Nucleus accumbens (tissue), 56 donors: ENCODE measurements around the gene SUMO2.
A peak's percentile ranks its signal among the peaks of the same experiment; 100 is the strongest.
"Not testable (repeated sequence)": the region's sequence is repeated elsewhere in the genome, so short reads cannot be mapped to it uniquely, and the experiment has no call there.

Experiments used
- DNase-seq, 56 donors: peaks; one replicate each; lab custom pipeline; 2025; lab: John Stamatoyannopoulos, UW

SUMO2 gene

DNA sequence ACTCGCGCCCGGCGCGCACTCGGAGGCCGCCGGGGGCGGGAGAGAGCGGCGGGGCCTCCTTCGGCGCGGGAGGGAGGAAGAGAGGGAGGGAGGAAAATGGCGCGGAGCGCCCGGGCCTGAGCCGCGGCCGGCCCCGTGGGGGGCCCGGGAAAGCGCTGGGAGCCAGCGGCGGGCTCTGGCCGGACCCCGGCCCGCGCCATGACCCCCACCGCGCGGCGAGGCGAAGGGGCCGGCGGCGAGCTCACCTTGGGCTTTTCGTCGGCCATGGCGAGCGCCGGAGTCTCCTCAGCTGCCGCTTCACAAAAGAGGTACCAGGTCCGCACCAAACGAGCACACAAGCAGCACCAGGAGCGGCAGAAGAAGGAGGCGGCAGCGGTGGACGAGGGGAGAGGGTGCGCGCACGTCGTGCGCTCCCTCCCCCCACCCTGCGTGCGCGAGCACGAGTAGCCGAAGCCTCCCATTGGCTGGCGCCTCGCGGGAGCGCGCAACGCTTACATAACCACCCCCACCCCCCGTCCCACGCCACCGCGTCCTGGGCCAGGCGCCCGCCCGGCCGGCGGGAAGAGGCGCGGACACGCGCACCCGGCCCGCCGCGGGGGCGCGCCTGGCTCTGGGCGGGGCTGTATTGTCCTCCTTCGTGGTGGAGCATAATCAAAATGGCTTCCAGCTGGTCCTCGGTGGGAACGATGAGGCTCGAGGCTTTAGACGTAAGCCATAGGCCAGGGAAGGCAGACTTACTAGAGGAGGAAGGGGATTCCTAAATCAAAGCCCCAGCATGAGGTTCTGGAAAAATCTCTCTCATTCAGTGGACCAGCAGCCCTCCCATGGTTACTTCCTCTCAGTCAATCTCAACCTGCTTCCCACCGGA lies at the start of gene SUMO2:
SUMO2 (minus strand) TSS at position 391 of the 868 bp plus-strand sequence; CDS start at position 266, 125 bp downstream.
- peak in 55 of 56 donors; percentile 42 to 93 (median 85) for DNase-seq

GRCh38 chr17:75231741-75232464 lies 49.1 kb upstream of the SUMO2 start:
- no peak for DNase-seq

DNA sequence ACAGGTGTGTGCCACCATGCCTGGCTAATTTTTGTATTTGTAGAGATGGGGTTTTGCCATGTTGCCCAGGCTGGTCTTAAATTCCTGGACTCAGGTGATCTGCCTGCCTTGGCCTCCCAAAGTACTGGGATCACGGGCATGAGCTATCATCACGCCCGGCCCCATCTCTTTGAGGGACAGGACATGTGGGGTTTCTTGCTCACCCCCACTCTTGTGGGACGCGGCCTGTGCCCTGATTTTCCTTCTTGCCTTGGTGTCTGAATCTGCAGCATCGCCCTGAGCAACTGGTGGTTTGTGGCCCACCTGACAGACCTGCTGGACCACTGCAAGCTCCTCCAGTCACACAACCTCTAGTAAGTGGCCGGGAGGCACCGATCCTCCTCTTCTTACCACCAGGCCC lies 48.3 kb upstream of the SUMO2 start:
- DNase-seq: no peak

DNA sequence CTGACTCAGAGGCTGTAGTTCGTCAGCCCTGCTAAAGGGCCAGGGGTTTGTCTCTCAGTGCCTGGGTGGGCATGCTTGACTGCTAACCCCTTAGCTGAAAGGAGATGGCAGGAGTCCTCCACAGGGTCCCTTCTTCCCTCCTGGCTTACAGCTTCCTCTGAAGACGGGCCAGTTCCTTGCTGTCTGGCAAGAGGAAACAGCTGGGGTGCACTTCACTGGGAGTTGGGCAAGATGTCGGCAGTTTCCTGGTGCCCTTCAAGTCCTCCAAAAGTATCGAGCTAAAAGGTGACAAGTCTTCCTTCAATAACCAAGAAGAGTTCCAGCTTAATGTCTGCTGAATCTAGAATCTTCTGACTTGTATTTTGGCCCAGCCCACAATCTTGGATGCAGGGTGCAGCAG lies 46.1 kb upstream of the SUMO2 start:
- DNase-seq: peak in 1 of 56 donors; percentile 24

- peak in 3 of 56 donors; percentile 5 to 26 (median 16) for DNase-seq
Observed at GRCh38 chr17:75228305-75228704, 45.5 kb upstream of the SUMO2 start.

DNA sequence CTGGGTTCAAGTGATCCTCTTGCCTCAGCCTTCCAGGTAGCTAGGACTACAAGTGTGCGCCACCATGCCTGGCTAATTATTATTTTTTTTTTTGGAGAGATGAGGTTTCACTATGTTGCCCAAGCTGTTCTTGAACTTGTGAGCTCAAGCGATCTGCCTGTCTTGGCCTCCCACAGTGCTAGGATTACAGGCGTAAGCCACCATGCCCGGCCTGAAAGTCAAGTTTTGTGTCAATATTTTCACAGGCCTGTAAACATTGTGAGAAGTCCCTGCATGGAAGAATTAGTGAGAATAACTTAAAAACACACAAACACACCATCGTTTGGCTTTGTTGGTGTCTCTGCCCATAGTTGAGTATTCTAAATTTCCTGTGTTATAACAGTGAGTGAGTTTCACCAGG lies 45.0 kb upstream of the SUMO2 start:
- DNase-seq: no peak

GRCh38 chr17:75225016-75225415 lies 42.3 kb upstream of the SUMO2 start:
- DNase-seq: no peak

- no peak for DNase-seq
Observed at GRCh38 chr17:75219815-75220214, 37.1 kb upstream of the SUMO2 start.

DNA sequence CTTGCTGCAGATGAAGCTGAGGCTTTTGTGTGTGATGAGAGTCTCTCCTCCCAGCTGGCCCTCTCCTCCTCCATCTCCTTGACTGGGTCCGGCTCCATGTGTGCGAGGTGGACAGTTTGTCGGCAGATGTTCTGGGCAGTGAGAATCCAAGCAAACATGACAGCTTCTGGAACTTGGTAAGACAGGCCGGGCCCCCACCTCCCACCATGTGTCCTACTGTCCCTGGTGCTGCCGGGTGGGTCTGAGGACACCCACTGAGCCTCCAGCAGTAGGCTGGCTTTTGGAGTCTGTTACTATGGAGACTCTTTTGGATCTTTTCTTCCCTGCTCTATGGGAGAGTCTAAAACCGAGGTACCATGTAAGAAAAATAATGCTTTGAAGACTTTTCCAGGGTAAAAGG lies 35.4 kb upstream of the SUMO2 start:
- DNase-seq: no peak

DNA sequence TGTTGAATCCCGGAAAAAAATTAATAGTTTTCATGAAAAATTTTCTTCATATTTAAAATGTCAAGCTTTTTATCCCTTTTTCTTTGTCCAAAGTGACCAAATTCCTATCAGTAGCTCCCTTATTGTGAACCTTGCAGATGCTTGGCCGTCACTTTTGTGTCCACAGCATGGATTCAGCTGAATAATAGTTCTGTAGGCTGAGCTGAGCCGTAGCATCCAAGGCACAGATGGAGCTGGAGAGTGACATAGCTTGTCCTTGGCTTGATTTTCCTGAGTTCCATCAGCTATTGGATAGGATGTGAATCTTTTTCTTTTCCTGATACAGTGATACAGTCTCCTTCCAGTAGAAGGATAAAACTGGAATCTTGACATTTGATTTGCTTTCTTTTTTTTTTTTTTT lies 26.3 kb upstream of the SUMO2 start:
- no peak for DNase-seq

- DNase-seq: no peak
Observed at GRCh38 chr17:75208161-75208560, 25.4 kb upstream of the SUMO2 start.

- no peak for DNase-seq
Observed at GRCh38 chr17:75207760-75208159, 25.0 kb upstream of the SUMO2 start.

DNA sequence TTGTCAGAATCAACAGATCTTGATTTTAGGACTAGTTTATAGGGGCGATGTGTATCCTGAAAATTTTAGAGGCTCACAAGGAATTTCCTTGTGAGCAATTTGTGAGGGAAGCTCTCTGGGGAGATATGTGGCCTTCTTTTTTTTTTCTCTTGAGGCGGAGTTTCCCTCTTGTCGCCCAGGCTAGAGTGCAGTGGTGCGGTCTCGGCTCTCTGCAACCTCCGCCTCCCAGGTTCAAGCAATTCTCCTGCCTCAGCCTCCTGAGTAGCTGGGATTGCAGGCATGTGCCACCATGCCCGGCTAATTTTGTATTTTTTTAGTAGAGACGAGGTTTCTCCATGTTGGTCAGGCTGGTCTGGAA lies 24.3 kb upstream of the SUMO2 start:
- DNase-seq: not testable (repeated sequence)

- no peak for DNase-seq
Observed at GRCh38 chr17:75205793-75206163, 23.0 kb upstream of the SUMO2 start.

DNA sequence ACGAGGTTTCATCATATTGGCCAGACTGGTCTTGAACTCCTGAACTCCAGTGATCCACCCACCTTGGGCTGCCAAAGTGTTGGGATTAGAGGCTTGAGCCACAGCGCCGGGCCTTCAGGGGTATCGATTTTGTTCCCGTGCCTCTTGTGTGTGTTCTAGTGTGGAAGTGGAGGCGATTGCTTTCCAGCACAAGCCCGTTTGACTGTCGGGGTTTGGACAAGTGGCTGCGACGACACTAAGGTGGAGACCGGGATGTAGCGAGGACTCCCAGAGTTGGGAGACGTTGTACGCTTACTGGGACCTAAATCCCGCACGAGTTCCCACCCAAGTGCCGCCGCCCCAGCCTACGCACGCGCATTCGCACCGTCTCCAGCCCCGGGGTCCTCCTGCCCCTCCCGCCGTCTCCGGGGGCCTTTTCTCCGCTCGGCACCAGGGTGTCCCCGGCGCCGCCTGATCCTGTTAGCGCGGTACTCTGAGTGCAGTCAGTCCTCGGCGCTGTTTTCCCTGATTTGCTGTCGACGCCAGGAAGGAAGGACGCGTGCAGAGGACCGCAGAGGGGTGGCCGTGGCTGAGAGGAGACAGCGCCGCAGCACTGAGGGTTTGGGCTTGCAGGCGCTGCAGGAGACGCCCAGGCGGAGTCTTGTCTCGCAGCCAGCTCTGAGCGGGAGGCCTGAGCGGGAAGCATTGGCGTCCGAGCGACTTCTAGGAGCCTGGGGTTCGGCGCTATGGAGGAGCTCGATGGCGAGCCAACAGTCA lies 22.5 kb upstream of the SUMO2 start, which contains the start of gene NUP85:
NUP85 (plus strand) TSS at position 643 of the 756 bp plus-strand sequence; CDS start at position 726, 83 bp downstream.
- peak; percentile 39 to 100 (median 92) for DNase-seq

- DNase-seq: no peak
Observed at GRCh38 chr17:75199886-75200618, 17.3 kb upstream of the SUMO2 start.

DNA sequence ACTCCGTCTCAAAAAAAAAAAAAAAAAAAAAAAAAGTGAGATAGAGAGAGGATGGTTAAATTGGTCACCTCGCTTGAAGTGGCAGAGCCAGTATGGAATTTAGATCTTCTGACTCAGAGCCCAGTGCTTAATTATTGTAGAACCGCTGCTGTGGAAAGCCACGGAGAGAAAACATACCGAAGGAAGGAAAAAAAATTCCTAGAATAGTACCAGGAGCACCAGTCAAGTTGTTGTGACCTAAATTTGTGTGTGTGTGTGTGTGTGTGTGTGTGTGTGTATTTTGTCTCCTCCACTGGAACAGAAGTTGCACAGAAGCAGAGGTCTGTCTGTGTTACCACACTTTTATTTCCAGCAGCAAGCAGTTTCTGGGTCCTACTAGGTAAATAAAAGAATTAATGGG lies 12.1 kb upstream of the SUMO2 start:
- no peak for DNase-seq

DNA sequence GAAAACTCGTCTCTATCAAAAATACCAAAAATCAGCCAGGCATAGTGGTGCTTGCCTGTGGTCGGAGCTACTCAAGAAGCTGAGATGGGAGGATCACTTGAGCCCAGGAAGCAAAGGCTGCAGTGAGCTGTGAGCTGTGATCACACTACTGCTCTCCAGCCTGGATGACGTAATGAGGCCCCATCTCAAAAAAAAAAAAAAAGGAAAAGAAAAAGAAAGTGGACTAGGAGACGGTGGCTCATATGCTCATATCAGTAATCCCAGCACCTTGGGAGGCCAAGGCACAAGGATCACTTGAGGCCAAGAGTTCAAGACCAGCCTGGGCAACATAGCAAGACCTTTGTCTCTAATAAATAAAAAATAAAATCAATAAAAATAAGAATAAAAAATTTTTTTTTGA lies 8.8 kb upstream of the SUMO2 start:
- DNase-seq: no peak

DNA sequence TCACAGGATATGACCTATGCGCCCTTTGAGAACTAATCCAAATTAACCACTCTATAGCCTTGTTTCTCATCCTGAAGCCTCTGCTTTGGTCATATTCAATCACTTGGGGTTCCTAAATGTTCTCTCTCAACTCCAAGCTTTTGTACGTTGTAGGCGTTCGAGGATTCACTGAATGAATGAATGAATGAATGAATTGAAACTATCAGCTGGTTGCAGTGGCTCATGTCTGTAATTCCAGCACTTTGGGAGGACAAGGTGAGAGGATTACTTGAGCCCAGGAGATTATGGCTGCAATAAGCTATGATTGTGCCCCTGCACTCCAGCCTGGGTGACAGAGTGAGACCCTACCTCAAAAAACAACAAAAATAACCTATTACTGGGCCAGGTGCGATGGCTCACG lies 5.9 kb upstream of the SUMO2 start:
- no peak for DNase-seq
